ENCODE measurements around the gene MXI1.

Gene MXI1

DNA sequence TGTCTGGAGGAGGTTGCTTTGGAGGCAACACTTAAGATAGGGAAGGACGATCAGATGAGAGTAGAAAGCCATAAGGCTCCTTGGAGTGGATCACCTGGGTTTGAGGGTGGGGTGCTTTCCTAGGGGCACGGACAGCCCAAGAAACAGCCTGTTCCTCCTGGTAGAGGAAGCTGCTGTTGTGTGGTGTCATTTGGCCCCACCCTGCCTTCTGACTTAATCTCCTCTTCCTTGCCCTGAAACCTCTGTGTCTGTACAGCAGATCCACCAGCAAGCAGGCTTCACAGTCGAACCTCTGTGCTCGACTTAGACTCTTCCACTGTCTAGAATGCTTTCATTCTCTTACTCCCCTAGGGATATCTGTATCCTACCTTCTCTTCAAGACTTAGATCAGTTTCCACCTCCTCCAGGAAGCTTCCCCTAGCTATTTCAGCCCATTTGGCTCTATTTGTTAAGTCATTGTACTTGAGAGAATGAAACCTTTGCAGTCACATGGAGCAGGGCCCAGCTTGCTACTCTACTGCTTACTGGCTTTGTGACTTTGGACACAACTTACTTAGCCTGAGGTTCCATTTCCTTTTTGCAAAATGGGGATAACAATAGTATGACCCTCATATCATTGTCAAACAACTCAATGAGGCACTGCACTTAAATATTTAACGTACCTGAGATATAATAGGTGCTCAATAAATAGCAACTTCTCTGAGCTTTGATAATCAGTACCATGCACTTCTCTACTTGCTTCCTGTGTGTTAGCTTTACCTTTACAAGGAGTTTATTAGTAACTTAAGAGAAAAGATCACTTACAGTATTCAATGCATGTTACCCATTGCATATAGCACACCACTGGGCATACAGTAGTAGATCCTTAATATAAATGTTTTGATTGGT lies 5.0 kb downstream of the MXI1 start:
- H3K27ac ChIP-seq: peak overlapping the region; percentile 93
- no peak for TF ChIP-seq CTCF (conservative IDR thresholded peaks at IDR 0.05)

DNA sequence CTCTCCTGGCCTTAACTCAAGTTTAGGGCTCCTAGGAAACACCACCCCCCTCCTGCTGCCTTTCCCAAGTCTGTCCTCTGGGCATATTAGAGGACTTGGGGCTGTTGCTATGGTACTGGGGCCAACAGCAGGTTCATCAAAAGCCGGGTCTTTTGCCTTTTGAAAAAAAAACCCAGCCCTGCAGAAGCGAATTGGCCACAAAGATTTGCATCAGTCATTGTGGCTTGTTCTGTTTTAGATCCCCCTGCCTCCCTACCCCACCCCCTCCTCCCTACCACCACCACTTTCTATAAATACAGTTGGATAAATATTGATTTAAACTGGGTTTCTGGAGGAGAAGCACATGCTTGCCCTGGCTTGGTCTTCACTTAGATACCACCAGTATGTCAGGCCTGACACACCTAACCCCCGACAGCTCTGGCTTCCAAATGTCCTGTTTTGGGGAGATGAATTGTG lies 7.0 kb downstream of the MXI1 start:
- no peak for TF ChIP-seq CTCF (conservative IDR thresholded peaks at IDR 0.05)
- peak overlapping the region; percentile 31; the same call in 1 of the 2 replicates for H3K27ac ChIP-seq

- H3K27ac ChIP-seq: no peak overlapping the region; the same call in 1 of the 2 replicates
- TF ChIP-seq CTCF (conservative IDR thresholded peaks at IDR 0.05): no peak
Measured at GRCh38 chr10:110215286-110216170, 8.1 kb downstream of the MXI1 start.

GRCh38 chr10:110216240-110216639 lies 8.8 kb downstream of the MXI1 start:
- no peak overlapping the region for H3K27ac ChIP-seq
- TF ChIP-seq CTCF (conservative IDR thresholded peaks at IDR 0.05): no peak

DNA sequence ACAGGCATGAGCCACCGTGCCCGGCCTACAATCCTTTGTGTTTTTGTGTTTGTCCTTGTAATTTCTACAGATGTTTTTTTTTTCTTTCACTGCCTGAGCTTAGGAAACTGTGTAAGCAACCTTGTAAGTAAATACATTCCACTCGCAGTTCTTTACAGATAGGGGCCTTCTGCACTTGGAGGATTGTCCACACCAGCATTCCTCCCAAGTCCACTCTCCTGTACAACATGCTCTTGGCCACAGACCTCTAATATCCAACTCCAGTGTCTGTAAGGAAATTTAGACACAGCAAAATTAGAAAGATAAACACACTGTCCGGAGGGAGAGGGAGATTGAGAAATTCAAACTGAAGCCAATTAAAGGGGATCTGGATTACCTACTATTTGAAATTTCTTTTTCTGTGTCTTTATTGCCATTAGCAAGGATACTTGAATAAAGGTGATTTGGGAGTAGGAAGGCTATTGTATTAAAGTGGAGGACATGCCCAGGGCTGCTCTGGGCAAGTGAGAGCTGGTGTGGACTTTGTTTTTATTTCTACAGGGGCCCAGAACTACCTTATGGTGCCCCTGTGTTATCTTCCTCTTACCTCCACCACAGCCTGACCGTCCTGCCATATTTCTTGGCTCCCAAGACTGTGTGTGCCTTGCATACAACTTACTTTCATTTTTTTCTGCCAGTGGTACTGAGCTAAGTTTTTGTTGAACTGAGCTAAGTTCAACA lies 9.7 kb downstream of the MXI1 start:
- H3K27ac ChIP-seq: no peak overlapping the region
- no peak for TF ChIP-seq CTCF (conservative IDR thresholded peaks at IDR 0.05)

- TF ChIP-seq CTCF (conservative IDR thresholded peaks at IDR 0.05): no peak
- no peak overlapping the region for H3K27ac ChIP-seq
Measured at GRCh38 chr10:110217662-110218008, 10.2 kb downstream of the MXI1 start.

All from VCaP (cell line).